GM19438 (cell line): ENCODE results near the gene TMCC3.
"Not testable (repeated sequence)": the region's sequence is repeated elsewhere in the genome, so short reads cannot be mapped to it uniquely, and the experiment has no call there.

Experiments
- ATAC-seq: cut with Tn5 transposase; IDR thresholded peaks from one replicate; pipeline ENCODE4 v1.9.1; 2021; ENCODE audit warnings: low read depth; ENCODE audit not compliant: unreplicated experiment

TMCC3 gene

GRCh38 chr12:94606810-94607209, 43.5 kb downstream of the TMCC3 start:
- ATAC-seq, result not testable (repeated sequence)

GRCh38 chr12:94604366-94604698, 46.0 kb downstream of the TMCC3 start:
- no peak for ATAC-seq

GRCh38 chr12:94603434-94604365, 46.7 kb downstream of the TMCC3 start:
- ATAC-seq, result no peak

- ATAC-seq, result no peak
Measured at GRCh38 chr12:94602024-94602423, 48.3 kb downstream of the TMCC3 start.

GRCh38 chr12:94601307-94601706, 49.0 kb downstream of the TMCC3 start:
- not testable (repeated sequence) for ATAC-seq

GRCh38 chr12:94599189-94599588, 51.2 kb downstream of the TMCC3 start:
- no peak for ATAC-seq

GRCh38 chr12:94597268-94597667, 53.1 kb downstream of the TMCC3 start:
- ATAC-seq, result no peak

GRCh38 chr12:94596596-94596995, 53.8 kb downstream of the TMCC3 start:
- no peak for ATAC-seq

- ATAC-seq, result no peak
Measured at GRCh38 chr12:94595152-94595551, 55.2 kb downstream of the TMCC3 start.

GRCh38 chr12:94594443-94594825, 55.9 kb downstream of the TMCC3 start:
- ATAC-seq, result no peak

- no peak for ATAC-seq
Measured at GRCh38 chr12:94593822-94594442, 56.4 kb downstream of the TMCC3 start.

- ATAC-seq, result not testable (repeated sequence)
Measured at GRCh38 chr12:94592723-94593122, 57.6 kb downstream of the TMCC3 start.

- no peak for ATAC-seq
Measured at GRCh38 chr12:94592080-94592479, 58.3 kb downstream of the TMCC3 start.

- ATAC-seq, result no peak
Measured at GRCh38 chr12:94590428-94590827, 59.9 kb downstream of the TMCC3 start.

- ATAC-seq, result no peak
Measured at GRCh38 chr12:94589591-94590001, 60.8 kb downstream of the TMCC3 start.

- no peak for ATAC-seq
Measured at GRCh38 chr12:94588346-94588745, 62.0 kb downstream of the TMCC3 start.

- ATAC-seq, result no peak
Measured at GRCh38 chr12:94587266-94588241, 62.8 kb downstream of the TMCC3 start.

GRCh38 chr12:94586589-94587259, 63.6 kb downstream of the TMCC3 start:
- ATAC-seq, result no peak

- no peak for ATAC-seq
Measured at GRCh38 chr12:94585626-94586025, 64.7 kb downstream of the TMCC3 start.

- no peak for ATAC-seq
Measured at GRCh38 chr12:94584377-94584776, 66.0 kb downstream of the TMCC3 start.
